GM21576 (cell line): ENCODE measurements around the gene ABCA7.
A peak's percentile ranks its signal among the peaks of the same experiment; 100 is the strongest.

ENCODE experiments used
- ATAC-seq: cut with Tn5 transposase; IDR thresholded peaks from one replicate; pipeline ENCODE4 v1.9.1; 2021; ENCODE audit warnings: mild to moderate bottlenecking, moderate library complexity; ENCODE audit not compliant: unreplicated experiment

The ABCA7 gene

GRCh38 chr19:1053176-1054101, 13.5 kb downstream of the ABCA7 start:
- no peak for ATAC-seq

- no peak for ATAC-seq
Observed at GRCh38 chr19:1054102-1055027, 14.5 kb downstream of the ABCA7 start.

- no peak for ATAC-seq
Observed at GRCh38 chr19:1055028-1055425, 15.1 kb downstream of the ABCA7 start.

GRCh38 chr19:1055886-1056620, 16.1 kb downstream of the ABCA7 start:
- no peak for ATAC-seq

DNA sequence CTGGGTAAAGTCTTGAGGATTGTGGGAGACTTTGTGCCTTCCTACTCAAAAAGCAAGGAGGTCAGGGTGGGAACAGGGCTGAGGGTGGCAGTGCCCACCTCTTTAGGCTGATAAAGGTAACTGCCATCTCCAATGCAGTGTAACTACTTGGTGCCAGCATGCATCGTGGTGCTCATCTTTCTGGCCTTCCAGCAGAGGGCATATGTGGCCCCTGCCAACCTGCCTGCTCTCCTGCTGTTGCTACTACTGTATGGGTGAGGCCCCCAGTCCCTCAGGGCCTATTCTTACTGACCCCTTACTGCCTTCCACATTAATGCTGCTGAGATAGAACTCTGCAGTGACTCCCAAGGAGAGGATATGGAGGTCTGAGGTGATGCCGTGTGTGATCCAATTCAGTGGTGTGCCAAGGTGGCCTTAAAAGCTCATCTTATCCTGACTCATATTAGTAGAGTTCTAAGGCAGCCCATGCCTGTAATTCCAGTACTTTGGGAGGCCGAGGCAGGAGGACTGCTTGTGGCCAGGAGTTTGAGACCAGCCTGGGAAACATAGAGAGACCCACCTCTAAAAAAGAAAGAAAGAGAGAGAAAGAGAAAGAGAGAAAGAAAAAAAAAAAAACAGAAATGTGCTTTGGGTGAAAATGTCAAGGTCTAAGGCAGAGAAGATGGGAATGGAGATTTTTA, 17.4 kb downstream of the ABCA7 start:
- no peak for ATAC-seq

DNA sequence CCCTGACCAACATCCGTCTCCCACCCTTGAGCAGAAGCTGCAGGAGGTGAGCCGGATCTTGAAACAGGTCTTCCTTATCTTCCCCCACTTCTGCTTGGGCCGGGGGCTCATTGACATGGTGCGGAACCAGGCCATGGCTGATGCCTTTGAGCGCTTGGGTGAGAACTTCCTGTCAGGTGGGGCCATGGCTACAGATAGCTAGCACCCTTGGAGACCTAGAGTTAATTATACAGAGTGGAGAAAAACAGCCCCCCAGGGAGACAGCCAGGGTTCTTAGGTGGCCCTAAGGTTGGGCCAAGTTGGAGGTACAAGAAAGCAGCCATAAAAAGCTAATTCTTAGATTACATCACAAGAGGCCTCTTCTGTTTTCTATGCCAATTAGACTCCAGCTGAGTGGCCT, 18.2 kb downstream of the ABCA7 start:
- no peak for ATAC-seq

GRCh38 chr19:1060689-1061088, 20.8 kb downstream of the ABCA7 start:
- no peak for ATAC-seq

GRCh38 chr19:1061987-1062386, 22.1 kb downstream of the ABCA7 start:
- ATAC-seq = no peak

DNA sequence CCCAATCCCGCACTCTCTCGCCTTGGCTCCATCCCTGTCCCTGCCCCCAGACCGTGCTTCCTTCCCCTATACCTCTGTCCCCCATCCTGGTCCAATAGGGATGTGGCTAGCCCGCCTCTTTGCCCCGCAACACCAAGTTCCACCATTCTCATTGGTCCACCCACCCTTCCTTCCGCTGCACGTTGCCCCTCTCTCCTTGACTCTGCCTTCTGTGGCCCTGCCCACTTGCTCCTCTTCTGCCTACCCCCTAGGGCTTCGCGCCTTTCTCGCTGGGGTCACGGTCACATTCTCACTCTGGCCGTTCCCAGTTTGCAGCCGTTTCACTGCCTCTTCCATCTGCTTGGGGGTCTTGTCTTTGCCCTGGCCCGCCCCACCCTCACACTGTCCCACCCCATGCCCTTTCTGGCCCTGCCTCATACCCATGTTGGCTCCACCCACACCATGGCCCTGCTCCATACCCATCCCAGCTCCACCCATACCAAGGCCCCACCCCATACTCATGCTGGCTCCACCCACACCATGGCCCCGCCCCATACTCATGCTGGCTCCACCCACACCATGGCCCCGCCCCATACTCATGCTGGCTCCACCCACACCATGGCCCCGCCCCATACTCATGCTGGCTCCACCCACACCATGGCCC, 22.6 kb downstream of the ABCA7 start:
- no peak for ATAC-seq

DNA sequence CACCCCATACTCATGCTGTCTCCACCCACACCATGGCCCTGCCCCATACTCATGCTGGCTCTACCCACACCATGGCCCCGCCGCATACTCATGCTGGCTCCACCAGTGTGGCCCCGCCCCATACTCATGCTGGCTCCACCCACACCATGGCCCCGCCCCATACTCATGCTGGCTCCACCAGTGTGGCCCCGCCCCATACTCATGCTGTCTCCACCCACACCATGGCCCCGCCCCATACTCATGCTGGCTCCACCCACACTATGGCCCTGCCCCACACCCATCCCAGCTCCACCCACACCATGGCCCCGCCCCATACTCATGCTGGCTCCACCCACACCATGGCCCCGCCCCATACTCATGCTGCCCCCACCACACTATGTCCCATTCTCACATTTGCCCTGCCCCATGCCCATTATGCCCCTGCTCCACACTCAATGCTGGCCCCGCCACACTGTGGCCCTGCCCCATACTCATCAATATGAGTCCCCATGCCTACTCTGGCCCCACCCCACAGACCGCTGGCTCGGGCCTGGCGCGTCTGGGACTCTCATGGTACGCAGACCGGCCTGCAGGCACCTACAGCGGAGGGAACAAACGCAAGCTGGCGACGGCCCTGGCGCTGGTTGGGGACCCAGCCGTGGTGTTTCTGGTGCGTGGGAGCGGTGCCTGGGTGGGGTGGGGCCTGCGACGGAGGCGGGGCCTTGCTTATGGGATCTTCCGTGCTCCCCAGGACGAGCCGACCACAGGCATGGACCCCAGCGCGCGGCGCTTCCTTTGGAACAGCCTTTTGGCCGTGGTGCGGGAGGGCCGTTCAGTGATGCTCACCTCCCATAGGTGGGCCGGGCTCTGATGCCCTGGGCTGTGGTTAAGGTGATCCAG, 23.4 kb downstream of the ABCA7 start:
- no peak for ATAC-seq

- ATAC-seq = no peak
Observed at GRCh38 chr19:1063909-1064660, 24.2 kb downstream of the ABCA7 start.

GRCh38 chr19:1064661-1065605, 25.0 kb downstream of the ABCA7 start:
- no peak for ATAC-seq

DNA sequence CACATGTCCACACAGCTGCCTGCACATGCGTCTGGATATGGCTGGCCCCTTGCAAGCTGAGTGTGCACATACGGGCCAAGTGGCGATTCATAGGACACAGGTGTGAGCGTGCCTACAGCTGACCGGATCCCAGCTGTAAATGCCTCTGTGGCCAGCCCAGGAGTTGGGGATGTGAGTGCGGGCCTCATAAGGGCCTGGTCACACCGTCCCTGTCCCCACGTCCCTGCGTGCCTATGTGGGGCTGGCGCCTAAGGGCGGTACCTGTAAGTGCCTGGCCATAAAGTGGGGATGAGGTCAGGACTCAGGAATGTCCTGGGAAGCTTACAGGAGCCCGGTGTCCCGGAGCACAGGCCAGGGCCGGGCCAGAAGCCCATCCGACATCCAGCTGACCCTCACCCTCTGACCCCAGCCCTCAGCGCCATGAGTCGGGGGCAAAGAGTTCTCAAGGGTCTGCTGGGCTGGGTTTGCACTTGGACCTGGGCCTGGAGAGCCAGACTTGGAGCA, 25.8 kb downstream of the ABCA7 start:
- ATAC-seq = no peak

DNA sequence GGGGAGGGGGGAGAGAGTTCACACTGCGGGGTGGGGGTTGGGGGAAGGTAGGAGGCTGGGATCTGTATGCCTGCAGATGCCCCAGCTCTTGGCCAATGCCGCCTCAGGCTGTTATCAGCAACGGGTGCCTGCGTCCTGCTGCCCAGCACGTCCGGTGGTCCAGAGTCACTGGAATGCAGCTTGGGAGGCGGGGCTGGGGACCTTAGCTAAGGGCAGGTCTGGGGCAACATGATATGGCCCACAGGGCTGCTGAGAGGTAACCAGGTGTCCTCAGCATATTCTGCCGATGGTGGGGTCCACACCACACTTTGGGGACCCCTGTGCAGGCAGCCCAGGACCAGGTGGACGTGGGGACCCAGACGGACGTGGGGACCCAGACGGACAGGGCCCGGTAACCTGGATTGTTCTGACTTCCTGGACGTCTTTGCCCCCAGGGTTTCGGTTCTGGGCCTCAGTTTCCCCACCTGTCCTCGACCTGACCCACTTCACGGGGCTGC, 26.4 kb downstream of the ABCA7 start:
- no peak for ATAC-seq

- ATAC-seq = peak; percentile 38
Observed at GRCh38 chr19:1066748-1067340, 26.9 kb downstream of the ABCA7 start, which contains the start of gene ARHGAP45. ARHGAP45 (plus strand) TSS chr19:1067167; CDS start chr19:1067406, 239 bp downstream.

DNA sequence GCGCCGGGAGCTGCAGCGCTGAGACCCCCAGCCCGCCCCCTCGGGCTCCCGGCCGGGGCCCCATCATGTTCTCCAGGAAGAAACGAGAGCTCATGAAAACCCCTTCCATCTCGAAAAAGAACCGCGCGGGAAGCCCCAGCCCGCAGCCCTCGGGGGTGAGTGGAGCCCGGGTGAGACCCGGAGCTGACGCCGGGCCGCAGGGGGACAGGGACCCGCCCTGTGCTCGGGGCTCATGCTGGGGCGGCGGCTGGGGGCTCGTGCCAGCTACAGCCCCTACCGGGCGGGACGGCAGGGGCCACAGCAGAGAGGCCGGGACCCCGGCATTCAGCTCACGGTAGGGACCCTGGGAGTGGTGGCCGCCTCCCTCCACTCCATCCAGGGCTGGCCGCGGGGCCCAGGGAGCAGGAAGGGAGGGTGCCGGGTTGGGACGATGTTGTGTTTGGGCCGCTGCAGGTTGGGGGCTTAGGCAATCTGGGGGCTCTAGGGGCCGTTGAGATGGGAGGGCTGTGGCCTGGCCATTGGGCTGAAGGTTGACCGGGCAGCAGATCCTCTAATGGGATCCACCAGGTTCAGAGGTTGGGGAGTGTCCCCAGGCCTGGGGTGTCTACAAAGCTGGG, 27.5 kb downstream of the ABCA7 start:
- ATAC-seq = peak; percentile 12
